A673 (cell line): ENCODE results near the gene KRTAP21-1. TPM values are rescaled to one million over a fixed set of nuclear protein-coding genes. Genes with fewer than 3 reads are reported as not detected.
"Not testable (repeated sequence)": the region's sequence is repeated elsewhere in the genome, so short reads cannot be mapped to it uniquely, and the experiment has no call there.

ENCODE experiments used
- Bru-seq: library from RNA; stranded (reverse); fragments of 400-500 nt; gene quantifications from one replicate; lab custom pipeline; 2021; lab: Mats Ljungman, UMichigan
- BruChase-seq, 2 experiments: library from RNA; stranded (reverse); fragments of 400-500 nt; gene quantifications; one replicate each; lab custom pipeline; 2021; lab: Mats Ljungman, UMichigan
- BruUV-seq: library from RNA; stranded (reverse); fragments of 400-500 nt; replicated peaks from 2 replicates; lab custom pipeline; 2021; lab: Mats Ljungman, UMichigan
- CTCF ChIA-PET: fragments of 300-600 bp; sonication (Branson Sonifier 250); formaldehyde crosslinking; loops from one replicate; lab custom pipeline; 2022; ENCODE audit warnings: antibody characterized with exemption; lab: Charles Lee
- POLR2A ChIA-PET: fragments of 300-600 bp; sonication (Branson Sonifier 250); formaldehyde crosslinking; loops from one replicate; lab custom pipeline; 2022; ENCODE audit warnings: antibody characterized with exemption; ENCODE audit not compliant: low non-redundant PET; lab: Charles Lee
- DNase-seq: peaks from one replicate; pipeline ENCODE4 v3.0.0-alpha.2; 2015; ENCODE audit warnings: low spot score
- H3K27ac ChIP-seq: fragments of 200-600 bp; sonication (generic); 2 replicates; pipeline ENCODE4 v1.5.1; 2016; ENCODE audit warnings: mixed run types, low read depth, mild to moderate bottlenecking, mixed read lengths, antibody characterized with exemption, low read length; ENCODE audit not compliant: poor library complexity, severe bottlenecking
- H3K27me3 ChIP-seq: fragments of 200-600 bp; sonication (generic); replicated peaks from 2 replicates; pipeline ENCODE4 v1.6.1; 2017; ENCODE audit warnings: mixed run types, low read depth, mild to moderate bottlenecking, mixed read lengths, antibody characterized with exemption, low read length; ENCODE audit not compliant: insufficient read depth, poor library complexity
- H3K36me3 ChIP-seq: fragments of 200-600 bp; sonication (generic); 2 replicates; pipeline ENCODE4 v1.6.1; 2016; ENCODE audit warnings: mixed run types, mild to moderate bottlenecking, mixed read lengths, antibody characterized with exemption, low read length; ENCODE audit not compliant: insufficient read depth, poor library complexity, severe bottlenecking
- H3K4me1 ChIP-seq: fragments of 200-600 bp; sonication (generic); 2 replicates; pipeline ENCODE4 v1.6.1; 2017; ENCODE audit warnings: mixed run types, mild to moderate bottlenecking, mixed read lengths, antibody characterized with exemption, low read length; ENCODE audit not compliant: insufficient read depth, poor library complexity, severe bottlenecking
- H3K4me3 ChIP-seq: fragments of 200-600 bp; sonication (generic); 2 replicates; pipeline ENCODE4 v1.5.1; 2016; ENCODE audit warnings: low read depth, mixed run types, mild to moderate bottlenecking, mixed read lengths, low read length; ENCODE audit not compliant: poor library complexity, severe bottlenecking
- H3K9me3 ChIP-seq: fragments of 200-600 bp; sonication (generic); 2 replicates; pipeline ENCODE4 v1.6.1; 2016; ENCODE audit warnings: mixed run types, low read depth, mild to moderate bottlenecking, mixed read lengths, antibody characterized with exemption, low read length; ENCODE audit not compliant: poor library complexity, severe bottlenecking
- EZH2 ChIP-seq: fragments of 200-600 bp; sonication (generic); IDR thresholded peaks from 2 replicates; pipeline ENCODE4 v1.6.1; 2017; ENCODE audit warnings: borderline replicate concordance, low read depth, mild to moderate bottlenecking, mixed read lengths, antibody characterized with exemption, low read length; ENCODE audit not compliant: poor library complexity, severe bottlenecking
- intact Hi-C: fragments of 100-400 bp; cut with micrococcal nuclease; formaldehyde crosslinking; loops from one replicate; pipeline ENCODE4 v1.10.0; 2022; ENCODE audit not compliant: unreplicated experiment
- long read RNA-seq: library from polyadenylated mRNA; stranded (forward); transcript quantifications from one replicate; pipeline ENCODE4 v2.0.0, GENCODE V29; 2022
- total RNA-seq: library from RNA; stranded (reverse); gene quantifications from 2 replicates; pipeline ENCODE4 v1.2.3, GENCODE V29; 2021
- TF ChIP-seq, protein P1 (sequence below): fragments of 300-800, 200-600 bp; sonication (generic); conservative IDR thresholded peaks from 2 replicates; pipeline ENCODE4 v1.5.1; 2017; ENCODE audit warnings: low read depth, mild to moderate bottlenecking, antibody characterized with exemption, low read length, moderate library complexity, mixed read lengths

The KRTAP21-1 gene
- total RNA-seq (not detected in 2 replicates), Bru-seq, nascent RNA (not detected), BruChase-seq, experiment 1, labeled RNA remaining after a 2-hour chase (not detected), BruChase-seq, experiment 2, labeled RNA remaining after a 6-hour chase (not detected)
- long read RNA-seq: 0 reads

DNA sequence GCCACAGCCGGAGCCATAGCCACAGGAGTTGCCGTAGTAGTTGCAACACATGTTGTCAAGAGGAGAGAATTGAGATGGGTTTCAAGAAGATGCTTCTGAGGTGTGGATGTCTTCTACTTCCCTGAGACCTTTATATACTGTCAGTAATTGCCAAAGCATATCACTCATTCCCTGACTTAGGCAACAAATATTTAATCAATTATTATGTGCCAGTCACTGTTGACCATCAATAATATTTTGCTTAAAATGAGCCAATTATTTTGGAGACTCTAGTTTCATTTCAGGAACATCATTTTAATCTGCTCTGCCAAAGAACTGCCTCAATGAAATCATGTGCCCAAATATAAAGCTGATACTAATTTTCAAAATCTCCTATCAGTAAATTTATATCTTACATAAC lies at the start of gene KRTAP21-1:
KRTAP21-1 (minus strand) TSS at position 101 of the 400 bp plus-strand sequence; CDS start at position 51, 50 bp downstream.
- H3K4me3 ChIP-seq, BruUV-seq, H3K27ac ChIP-seq, DNase-seq, intact Hi-C loops, H3K4me1 ChIP-seq, H3K9me3 ChIP-seq, H3K36me3 ChIP-seq, CTCF ChIA-PET: not testable (repeated sequence)
- peaks cover 17% of the 10 kb centered on the region for H3K27me3 ChIP-seq
- POLR2A ChIA-PET: interaction anchor here (0.7 kb wide), 1 partner anchor 266 kb away, joined by 6 read pairs; no protein-coding TSS in a partner anchor

DNA sequence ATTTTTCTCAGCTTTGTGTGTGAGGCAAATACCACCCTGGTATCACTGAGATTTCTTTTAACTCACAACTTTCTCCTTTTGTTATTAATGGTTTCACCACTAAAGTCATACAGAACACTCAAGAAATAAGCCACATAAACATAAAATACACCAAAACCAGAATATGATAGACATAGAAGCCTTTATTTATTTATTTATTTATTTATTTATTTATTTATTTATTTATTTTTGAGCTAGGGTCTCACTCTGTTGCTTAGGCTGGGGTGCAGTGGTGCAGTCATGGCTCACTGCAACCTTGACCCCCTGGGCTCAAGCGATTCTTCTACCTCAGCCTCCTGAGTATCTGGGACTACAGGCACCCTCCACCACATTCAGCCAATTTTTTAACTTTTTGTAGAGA lies 45.4 kb upstream of the KRTAP21-1 start:
- Histone ChIP-seq H3K4me1 (no peaks in the 10 kb centered on the region), H3K27ac (no peak overlapping the region), H3K27me3 (peaks cover 3% of the 10 kb centered on the region), H3K4me3 (no peak overlapping the region), H3K9me3 (peaks cover 5% of the 10 kb centered on the region), H3K36me3 (no peaks in the 10 kb centered on the region)
- ChIA-PET POLR2A (no interaction called here), CTCF (no interaction called here)
- DNase-seq: no peak
- TF ChIP-seq EZH2: no peak
- TF ChIP-seq, protein P1, sequence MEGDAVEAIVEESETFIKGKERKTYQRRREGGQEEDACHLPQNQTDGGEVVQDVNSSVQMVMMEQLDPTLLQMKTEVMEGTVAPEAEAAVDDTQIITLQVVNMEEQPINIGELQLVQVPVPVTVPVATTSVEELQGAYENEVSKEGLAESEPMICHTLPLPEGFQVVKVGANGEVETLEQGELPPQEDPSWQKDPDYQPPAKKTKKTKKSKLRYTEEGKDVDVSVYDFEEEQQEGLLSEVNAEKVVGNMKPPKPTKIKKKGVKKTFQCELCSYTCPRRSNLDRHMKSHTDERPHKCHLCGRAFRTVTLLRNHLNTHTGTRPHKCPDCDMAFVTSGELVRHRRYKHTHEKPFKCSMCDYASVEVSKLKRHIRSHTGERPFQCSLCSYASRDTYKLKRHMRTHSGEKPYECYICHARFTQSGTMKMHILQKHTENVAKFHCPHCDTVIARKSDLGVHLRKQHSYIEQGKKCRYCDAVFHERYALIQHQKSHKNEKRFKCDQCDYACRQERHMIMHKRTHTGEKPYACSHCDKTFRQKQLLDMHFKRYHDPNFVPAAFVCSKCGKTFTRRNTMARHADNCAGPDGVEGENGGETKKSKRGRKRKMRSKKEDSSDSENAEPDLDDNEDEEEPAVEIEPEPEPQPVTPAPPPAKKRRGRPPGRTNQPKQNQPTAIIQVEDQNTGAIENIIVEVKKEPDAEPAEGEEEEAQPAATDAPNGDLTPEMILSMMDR: no peak
- intact Hi-C loops: no loop called here
- BruUV-seq: no TSS peak

DNA sequence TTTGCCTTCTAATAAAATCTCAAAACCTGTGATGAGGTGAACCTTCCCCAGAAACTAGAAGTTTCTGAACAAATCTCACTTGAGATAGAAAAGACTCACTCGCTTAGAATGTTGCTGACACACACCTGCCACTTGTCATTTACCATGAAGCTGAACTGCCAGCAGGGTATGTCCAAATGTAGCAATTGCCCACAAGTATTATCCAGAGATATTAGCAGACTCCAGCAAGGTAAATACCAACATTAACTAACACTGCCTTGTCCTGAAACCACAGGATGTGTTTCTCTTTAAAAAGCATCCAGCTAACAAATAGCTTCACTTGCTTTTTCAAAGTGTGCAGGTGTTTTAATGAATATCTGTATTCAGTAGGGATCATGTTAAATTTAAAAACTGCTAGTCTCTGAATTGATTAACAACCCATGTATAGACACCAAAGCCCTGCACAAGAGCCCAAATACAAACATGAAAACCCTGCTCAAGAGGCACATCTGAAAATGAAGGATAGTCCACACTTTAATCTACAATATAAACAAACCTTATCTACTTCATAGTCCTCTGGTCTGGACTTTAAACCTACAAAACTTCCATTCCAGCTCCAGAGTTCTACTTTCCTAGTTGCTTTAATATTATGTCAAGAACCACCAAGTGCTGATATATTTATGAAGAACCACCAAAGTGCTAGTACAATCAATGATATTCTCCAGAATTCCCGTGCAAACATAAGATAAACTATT lies 38.5 kb upstream of the KRTAP21-1 start:
- H3K4me3 ChIP-seq: no peak overlapping the region
- CTCF ChIA-PET: no interaction called here
- no peak for DNase-seq
- intact Hi-C loops: no loop called here
- no peaks in the 10 kb centered on the region for H3K36me3 ChIP-seq
- BruUV-seq: no TSS peak
- H3K27ac ChIP-seq: no peak overlapping the region
- no peaks in the 10 kb centered on the region for H3K9me3 ChIP-seq
- H3K27me3 ChIP-seq: peaks cover 29% of the 10 kb centered on the region
- no peak for TF ChIP-seq EZH2
- TF ChIP-seq, protein P1: no peak
- POLR2A ChIA-PET: no interaction called here
- H3K4me1 ChIP-seq: no peaks in the 10 kb centered on the region
